HPDE6-E6E7 (cell line): Measurements from ENCODE around the gene KCNAB2.

Experiments
- DNase-seq: peaks from one replicate; pipeline ENCODE4 v3.0.0; 2011; ENCODE audit warnings: missing footprints; ENCODE audit errors: extremely low spot score

Gene KCNAB2

DNA sequence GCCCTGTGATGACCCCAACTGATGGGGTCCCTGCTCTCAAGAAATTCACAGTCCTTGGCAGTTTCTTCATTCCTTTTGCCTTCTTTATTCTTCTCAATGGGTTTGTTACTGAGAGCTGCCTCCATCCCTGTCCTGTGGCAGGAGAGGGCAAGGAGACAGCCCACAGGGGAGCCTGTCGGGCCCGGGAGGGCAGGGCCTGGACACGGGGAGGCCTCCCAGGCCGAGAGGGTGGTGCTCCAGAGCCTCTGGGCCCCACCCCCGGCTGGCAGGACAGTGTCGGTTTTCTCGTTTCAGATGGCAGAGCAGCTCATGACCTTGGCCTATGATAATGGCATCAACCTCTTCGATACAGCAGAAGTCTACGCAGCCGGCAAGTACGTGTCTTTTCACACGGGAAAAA is 36.2 kb downstream of the KCNAB2 start:
- no peak for DNase-seq

GRCh38 chr1:6082430-6082971 is 36.8 kb downstream of the KCNAB2 start:
- DNase-seq, result no peak

- DNase-seq, result no peak
These were observed 37.7 kb downstream of the KCNAB2 start for GRCh38 chr1:6083385-6083784.

DNA sequence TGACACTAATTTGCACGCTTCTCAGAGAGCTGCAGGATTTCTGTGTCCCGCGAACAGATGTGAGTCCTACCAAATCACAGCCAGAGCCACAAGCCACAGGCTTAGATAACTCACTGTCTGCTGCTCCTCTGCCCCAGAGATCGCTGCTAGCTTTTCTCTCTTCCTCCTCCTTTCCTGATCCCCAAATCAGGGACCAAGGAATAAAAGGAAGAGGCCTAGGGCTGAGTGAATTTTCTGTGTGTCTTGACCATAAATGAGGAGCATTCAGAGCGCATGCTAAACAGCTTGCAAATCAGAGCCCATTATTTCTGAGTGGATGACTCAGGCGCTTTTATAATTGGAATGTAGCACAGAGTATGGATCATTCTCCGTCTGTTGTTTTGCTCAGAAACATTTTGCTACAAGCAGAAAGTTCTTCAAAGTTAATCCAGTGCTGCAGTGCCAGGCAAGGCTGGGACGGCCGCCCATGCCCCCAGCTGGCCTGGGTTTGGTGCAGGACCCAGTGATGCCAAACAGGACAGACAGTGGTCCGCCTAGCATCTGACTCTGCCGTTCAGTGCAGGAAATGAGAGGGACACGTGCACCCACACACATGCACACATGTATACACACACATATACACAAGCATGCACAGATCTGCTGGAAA is 38.2 kb downstream of the KCNAB2 start:
- no peak for DNase-seq

- DNase-seq, result no peak
These were observed 39.2 kb downstream of the KCNAB2 start for GRCh38 chr1:6084781-6085495.

DNA sequence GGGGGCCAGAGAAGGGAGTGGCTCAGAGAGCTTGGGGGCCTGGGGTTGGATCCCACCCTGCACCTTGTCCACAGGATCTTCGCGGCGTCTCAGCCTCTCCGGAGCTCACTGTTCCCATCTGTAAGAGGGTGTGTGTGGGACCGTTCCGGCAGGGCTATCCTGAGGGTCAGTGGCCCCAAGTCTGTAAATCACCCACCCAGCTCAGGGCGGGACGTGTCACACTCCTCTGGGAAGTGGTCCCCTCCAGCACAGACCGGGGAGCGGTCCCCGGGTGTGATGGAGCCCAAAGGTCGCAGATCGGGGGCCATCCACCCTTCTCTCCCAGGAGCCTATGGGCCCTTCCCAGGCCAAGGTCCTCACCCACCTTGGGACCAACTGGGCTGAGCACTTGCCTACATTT is 40.0 kb downstream of the KCNAB2 start:
- no peak for DNase-seq

GRCh38 chr1:6086358-6086757 is 40.7 kb downstream of the KCNAB2 start:
- DNase-seq, result no peak

- no peak for DNase-seq
These were observed 41.2 kb downstream of the KCNAB2 start for GRCh38 chr1:6086762-6087376.

- no peak for DNase-seq
These were observed 41.7 kb downstream of the KCNAB2 start for GRCh38 chr1:6087377-6087772.

DNA sequence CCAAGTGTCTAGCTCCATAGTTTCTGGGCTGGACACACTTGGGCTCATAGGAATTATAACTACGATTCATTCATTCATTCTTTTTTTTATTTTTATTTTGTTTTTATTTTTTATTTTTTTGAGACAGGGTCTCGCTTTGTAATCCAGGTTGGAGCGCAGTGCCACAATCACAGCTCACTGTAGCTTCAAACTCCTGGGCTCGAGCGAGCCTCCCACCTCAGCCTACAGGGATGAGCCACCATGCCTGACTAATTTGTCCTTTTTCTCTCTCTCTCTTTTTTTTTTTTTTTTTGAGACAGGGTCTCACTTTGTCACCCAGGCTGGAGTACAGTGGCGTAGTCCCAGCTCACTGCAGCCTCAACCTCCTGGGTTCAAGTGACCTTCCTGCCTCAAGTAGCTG is 42.3 kb downstream of the KCNAB2 start:
- no peak for DNase-seq

DNA sequence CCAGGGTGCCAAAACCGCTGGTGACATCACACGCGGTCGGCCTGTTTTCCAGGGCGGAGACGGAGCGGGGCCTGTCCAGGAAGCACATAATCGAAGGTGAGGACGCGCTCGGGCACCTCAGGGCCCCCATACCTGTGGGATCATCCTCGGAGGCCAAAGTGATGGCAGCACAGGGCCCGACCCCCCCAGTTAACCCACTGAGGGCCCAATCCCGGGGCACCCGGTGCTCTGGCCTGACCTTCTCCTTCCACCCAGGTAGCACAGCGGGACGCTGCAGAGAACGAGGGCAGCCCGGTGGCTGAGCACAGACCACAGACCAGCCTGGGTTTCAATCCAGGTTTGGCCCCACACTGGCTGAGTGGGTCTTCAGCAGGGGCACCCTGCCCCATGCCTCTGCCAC is 43.3 kb downstream of the KCNAB2 start:
- DNase-seq, result no peak

- DNase-seq, result no peak
These were observed 44.6 kb downstream of the KCNAB2 start for GRCh38 chr1:6090288-6090687.

DNA sequence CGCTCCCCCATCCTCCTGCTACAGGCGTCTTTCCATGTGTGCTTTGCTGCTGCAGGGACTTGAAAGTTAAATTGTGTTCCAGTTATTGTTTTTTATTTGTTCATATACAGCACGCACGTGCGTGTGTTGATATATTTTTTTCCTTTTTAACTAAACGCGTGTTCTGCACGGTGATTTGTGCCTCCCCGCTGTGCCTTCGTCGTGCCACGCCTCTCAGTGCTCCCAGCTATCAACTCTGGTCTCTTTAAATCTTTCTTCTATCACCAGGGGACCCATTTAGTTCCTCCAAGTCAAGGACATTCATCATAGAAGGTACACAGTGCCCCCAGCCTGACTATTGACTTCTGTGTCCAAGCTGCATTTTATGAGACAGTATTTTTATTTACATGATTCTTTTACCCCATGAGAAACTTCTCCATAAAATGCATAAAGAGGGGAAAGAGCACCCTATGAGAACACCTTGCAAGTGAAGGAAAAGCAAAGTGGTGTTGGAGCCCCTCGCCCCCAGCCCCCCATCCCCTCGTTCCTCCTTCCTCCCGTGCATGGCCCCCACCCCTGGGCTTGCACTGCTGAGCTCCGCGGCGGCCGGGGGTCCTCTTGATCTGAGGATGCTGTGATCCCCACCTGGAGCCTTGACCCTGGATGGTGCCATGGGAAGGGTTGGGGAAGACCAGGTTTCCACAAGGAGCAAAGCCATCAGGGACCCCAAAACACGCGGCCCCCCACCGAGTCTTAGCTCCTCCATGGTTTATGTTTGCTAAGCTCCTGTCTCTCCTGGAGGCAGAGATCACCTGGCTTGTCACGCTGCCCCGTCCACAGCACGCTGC is 45.5 kb downstream of the KCNAB2 start:
- DNase-seq, result no peak

DNA sequence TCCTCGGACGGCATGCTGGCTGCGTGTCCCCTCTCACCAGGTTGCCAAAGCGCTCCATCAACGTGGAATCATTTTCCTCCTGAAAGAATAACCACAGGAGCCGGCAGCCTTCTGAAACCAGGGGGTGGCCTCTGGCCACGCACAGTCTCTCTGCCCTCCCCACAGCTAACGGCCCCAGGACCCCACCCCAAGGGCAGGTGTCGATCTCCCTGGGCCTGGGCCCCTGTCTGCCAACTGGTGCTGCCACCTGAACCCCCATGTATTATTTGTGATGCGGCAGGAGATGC is 46.1 kb downstream of the KCNAB2 start:
- no peak for DNase-seq

DNA sequence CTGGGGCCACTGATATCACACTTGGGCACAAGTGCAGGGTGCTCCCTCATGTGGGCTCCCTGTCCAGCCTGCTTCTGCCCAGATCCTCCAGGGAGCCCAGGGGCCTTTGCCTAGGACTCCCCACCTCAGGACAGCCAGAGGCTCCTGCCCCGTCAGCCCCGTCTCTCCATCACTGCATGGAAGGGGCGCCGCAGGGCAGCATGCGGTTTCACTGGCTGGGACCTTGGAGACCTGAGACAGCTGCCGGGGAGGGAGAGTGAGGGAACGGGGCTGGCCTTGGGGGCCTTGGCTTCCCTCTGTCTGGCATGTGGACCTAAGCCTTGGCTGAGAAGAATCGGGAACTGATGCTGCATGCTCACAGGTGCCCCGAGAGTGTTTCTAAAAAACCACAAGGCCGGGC is 46.5 kb downstream of the KCNAB2 start:
- DNase-seq, result no peak

DNA sequence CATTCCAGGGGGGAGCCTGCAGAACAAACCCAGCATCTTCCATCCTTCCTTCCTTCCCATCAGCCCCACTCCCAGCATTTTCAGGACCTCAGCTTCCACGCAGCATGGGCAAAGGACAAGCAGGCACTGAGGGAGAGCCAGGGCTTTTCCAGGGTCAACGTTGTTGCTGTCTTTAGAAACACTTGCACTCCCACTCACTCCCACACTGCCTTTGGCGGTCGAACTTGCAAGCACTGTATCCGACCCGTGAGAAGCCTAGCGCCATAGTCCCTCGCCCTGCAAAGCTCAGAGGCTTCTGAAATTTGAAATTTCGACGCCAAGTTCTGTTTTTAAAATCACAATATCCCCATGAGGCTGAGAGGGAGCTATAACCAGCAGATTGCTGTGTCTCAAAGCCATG is 47.4 kb downstream of the KCNAB2 start:
- no peak for DNase-seq

- DNase-seq, result no peak
These were observed 47.9 kb downstream of the KCNAB2 start for GRCh38 chr1:6093611-6094010.

- no peak for DNase-seq
These were observed 48.6 kb downstream of the KCNAB2 start for GRCh38 chr1:6094246-6094645.

DNA sequence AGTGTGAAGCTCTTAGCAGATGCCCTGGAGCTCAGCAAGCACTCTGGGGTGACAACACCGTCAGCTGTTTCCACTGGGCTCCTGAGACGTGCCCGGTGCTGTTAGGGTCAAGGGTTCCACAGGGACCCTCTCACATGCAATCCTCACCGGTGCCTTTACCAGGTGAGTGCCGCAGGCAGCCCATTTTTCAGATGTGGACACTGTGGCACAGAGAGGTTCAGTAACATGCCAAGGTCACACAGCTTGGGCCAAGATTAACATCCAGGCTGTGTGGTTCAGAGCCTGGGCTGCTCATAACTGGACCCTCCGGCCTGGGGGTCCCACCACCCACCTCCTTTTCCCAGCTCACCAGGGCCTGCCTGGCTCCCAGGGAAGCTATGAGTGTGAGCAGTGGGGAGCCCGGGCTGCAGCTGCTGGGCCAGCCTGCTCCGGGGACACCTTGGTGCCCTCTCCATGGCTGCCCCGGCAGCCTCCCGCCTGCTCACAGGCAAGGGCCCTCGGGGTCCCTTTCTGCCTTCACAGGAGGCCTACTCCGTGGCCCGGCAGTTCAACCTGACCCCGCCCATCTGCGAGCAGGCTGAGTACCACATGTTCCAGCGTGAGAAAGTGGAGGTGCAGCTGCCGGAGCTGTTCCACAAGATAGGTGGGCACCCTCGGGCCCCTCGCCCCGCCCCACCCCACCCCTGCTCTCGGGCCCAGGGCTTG is 49.3 kb downstream of the KCNAB2 start:
- DNase-seq, result no peak

DNA sequence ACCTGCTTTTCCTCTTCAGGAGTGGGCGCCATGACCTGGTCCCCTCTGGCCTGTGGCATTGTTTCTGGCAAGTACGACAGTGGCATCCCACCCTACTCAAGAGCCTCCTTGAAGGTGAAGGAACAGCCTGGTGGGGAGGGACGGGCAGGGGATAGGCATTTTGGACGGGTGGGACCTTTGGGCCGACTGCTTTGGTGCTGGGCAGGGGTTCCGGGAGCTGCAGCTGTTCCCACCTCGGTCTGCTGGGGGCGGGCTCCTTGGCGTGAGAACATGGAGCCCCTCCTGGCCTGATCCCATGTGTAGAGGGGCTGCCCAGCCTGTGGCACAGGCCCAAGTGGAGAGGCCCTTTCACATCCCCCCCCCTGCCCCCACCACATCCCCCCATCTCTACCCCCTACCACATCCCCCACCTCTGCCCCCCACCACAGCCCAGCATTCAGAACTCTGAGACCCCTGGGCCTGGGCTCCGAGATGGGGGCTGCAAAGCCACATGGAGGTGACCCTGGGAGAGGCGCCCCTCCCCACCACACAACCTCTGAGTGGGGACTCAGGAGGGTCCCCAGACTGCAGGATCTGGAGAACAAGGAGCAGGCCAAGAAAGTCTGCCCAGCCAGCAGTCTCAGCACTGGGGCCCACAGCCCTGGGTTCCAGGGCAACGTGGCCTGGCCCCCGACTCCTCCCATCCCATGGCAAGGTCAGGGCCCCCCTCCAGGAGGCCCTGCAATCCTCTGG is 50.0 kb downstream of the KCNAB2 start:
- DNase-seq, result no peak
